ENCODE measurements around the gene CLDND1. TPM values are rescaled to one million over a fixed set of nuclear protein-coding genes. Genes with fewer than 3 reads are reported as not detected.
"Not testable (repeated sequence)": the region's sequence is repeated elsewhere in the genome, so short reads cannot be mapped to it uniquely, and the experiment has no call there.

The CLDND1 gene
- total RNA-seq (2014; rRNA removed; shearing (Covaris generic)): 153 and 181 TPM in 2 replicates

- peak; percentile 97 for DNase-seq (ENCODE audit: low read depth)
Observed at GRCh38 chr3:98522544-98523281, at the start of gene CLDND1. Gene CLDND1, minus strand, starts transcription at chr3:98522902. Its CDS starts 1,478 bp downstream, at chr3:98521424.

- no peak for DNase-seq (ENCODE audit: low read depth)
Observed at GRCh38 chr3:98568402-98568801, 45.7 kb upstream of the CLDND1 start.

- no peak for DNase-seq (ENCODE audit: low read depth)
Observed at GRCh38 chr3:98567666-98568270, 45.1 kb upstream of the CLDND1 start.

GRCh38 chr3:98565843-98566242 lies 43.1 kb upstream of the CLDND1 start:
- DNase-seq (ENCODE audit: low read depth): no peak

- DNase-seq (ENCODE audit: low read depth): no peak
Observed at GRCh38 chr3:98565237-98565643, 42.5 kb upstream of the CLDND1 start.

GRCh38 chr3:98564282-98565005 lies 41.7 kb upstream of the CLDND1 start:
- DNase-seq (ENCODE audit: low read depth): no peak

DNA sequence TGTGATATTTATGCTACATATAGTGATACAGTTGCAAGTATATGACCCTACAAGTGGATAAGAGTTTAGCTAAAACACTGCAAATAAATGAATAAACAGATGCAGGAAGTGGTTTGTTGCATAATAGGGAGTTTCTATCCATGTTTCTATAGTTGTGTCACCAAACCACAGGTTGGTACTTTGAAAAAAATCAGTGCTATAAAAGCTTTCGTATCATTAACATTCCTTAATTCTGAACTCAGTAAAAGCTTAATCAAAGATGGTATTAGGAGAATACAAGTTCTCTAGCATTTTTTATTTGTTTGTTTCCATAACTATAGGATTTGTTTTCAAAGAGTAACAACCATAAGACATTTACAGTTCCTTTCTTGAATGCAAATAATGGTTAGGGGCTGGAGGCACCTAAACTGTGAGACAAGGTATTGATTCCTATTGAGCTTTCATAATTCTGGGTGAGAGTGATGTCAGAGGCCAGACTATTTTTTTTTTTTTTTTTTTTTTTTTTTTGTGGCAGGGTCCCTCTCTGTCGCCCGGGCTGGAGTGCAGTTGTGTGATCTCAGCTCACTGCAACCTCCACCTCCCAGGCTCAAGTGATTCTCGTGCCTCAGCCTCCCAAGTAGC lies 41.1 kb upstream of the CLDND1 start:
- peak; percentile 83 for DNase-seq (ENCODE audit: low read depth)

GRCh38 chr3:98561727-98562521 lies 39.2 kb upstream of the CLDND1 start:
- DNase-seq (ENCODE audit: low read depth): peak; percentile 59

- peak; percentile 45 for DNase-seq (ENCODE audit: low read depth)
Observed at GRCh38 chr3:98560911-98561310, 38.2 kb upstream of the CLDND1 start.

GRCh38 chr3:98559769-98560168 lies 37.1 kb upstream of the CLDND1 start:
- DNase-seq (ENCODE audit: low read depth): not testable (repeated sequence)

DNA sequence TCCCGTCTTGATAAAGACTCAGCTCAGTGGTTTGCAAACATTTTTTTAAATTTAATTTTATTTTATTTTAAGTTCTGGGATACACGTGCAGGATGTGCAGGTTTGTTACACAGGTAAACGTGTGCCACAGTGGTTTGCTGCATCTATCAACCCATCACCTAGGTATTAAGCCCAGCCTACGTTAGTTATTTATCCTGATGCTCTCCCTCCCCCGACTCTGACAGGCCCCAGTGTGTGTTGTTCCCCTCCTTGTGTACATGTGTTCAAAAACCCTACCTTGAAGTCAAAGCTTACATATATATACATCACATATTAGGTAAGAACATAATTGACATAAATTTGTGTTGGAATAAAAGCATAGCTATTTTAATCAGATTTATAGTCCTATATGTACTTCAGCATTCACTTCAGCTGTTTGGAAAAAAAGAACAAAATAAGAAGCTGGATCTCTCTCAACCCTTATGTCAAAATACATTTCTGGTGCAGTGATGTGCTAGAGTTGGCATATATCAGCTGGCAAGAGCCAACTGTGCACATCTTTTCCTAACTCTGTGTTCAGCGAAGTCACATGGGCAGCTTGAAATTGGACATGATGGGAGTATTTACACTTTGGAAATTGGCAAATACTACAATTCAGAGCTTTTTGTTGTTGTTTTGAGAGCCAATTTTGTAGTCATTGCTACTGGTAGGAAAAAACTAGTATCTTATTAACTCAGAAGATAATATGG lies 35.6 kb upstream of the CLDND1 start:
- no peak for DNase-seq (ENCODE audit: low read depth)

- DNase-seq (ENCODE audit: low read depth): peak; percentile 59
Observed at GRCh38 chr3:98557324-98558010, 34.8 kb upstream of the CLDND1 start.

DNA sequence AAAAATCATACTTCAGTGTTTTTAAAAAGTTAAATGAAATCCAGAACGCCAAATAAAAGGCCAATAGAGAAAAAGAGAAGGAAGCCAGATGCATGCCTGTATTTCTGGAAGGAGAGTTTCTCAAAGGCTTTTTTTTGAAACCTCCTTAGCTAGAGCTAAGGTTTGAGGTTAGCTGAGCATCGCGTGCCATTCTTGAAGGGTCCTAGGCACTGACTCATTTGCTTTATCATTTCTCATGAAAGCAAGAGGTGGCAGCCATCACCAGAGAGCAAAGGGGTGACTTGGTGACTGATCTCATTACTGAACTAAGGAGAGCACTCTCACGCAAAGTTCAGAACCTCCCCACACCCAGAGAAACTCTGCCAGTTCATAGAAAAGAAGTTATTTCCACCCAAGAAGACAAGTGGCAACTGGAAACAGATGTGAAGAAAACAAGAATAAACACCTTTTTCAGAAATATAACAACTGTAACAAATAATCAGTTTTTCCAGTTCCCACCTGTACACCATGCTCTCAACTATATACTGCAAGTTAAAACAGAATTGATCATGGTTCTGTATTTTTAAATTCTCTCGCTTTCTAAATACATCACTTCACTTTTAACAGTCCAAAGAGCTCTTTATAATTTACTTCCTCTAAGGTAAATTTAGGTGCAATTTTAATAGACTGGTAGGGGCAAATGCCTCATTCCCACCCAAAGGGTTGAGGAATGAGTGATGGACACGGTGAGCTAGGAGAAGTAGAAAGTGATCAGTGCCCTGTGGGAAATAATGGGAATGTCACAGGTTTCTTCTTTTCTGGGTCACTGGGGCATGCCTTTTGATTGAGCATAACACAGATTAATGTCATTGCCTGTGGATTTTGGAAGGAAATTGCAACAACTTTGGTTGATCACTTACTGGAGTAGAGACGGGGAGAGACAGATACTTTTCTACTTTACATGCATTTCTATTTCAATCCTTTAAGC lies 33.7 kb upstream of the CLDND1 start:
- DNase-seq (ENCODE audit: low read depth): peak; percentile 93

- peak; percentile 33 for DNase-seq (ENCODE audit: low read depth)
Observed at GRCh38 chr3:98555025-98555379, 32.3 kb upstream of the CLDND1 start.

GRCh38 chr3:98554580-98554979 lies 31.9 kb upstream of the CLDND1 start:
- DNase-seq (ENCODE audit: low read depth): no peak

- DNase-seq (ENCODE audit: low read depth): peak; percentile 23
Observed at GRCh38 chr3:98553753-98554152, 31.1 kb upstream of the CLDND1 start.

- no peak for DNase-seq (ENCODE audit: low read depth)
Observed at GRCh38 chr3:98553021-98553563, 30.4 kb upstream of the CLDND1 start.

- no peak for DNase-seq (ENCODE audit: low read depth)
Observed at GRCh38 chr3:98552232-98553020, 29.7 kb upstream of the CLDND1 start.

Data from RPMI7951 (cell line).